IMR-90 (cell line): ENCODE measurements around the gene TTC38. TPM values are rescaled to one million over a fixed set of nuclear protein-coding genes. Genes with fewer than 3 reads are reported as not detected.

Experiments
- ATAC-seq: fragments of 200-7000 bp; cut with Tn5 transposase; 2 replicates; pipeline ENCODE4 v1.9.1; 2020; ENCODE audit warnings: low read depth, mild to moderate bottlenecking, moderate library complexity
- BruUV-seq: library from RNA; stranded (reverse); fragments of 400-500 nt; replicated peaks from 2 replicates; lab custom pipeline; 2021; lab: Mats Ljungman, UMichigan
- CTCF ChIA-PET: fragments of 300-600 bp; formaldehyde crosslinking; extraction: SDS; loops from one replicate; lab custom pipeline; 2021; ENCODE audit warnings: antibody characterized with exemption; lab: Yijun Ruan, JAX
- POLR2A ChIA-PET: fragments of 300-600 bp; sonication (Branson Sonifier 250); formaldehyde crosslinking; loops from one replicate; lab custom pipeline; 2022; ENCODE audit warnings: antibody characterized with exemption; ENCODE audit not compliant: unreplicated experiment; lab: Charles Lee
- DNase-seq: peaks from one replicate; pipeline ENCODE4 v3.0.0; 2013
- H2AFZ ChIP-seq: replicated peaks from 2 replicates; pipeline ENCODE3; 2013; ENCODE audit warnings: low read length, mild to moderate bottlenecking; ENCODE audit not compliant: poor library complexity
- H2AK5ac ChIP-seq: 2 replicates; pipeline ENCODE4 v1.6.1; 2013; ENCODE audit warnings: low read depth, low read length, inconsistent platforms
- H2AK9ac ChIP-seq: replicated peaks from 2 replicates; pipeline ENCODE3; 2013; ENCODE audit warnings: mild to moderate bottlenecking, low read depth, low read length, moderate library complexity; ENCODE audit not compliant: poor library complexity
- H2BK120ac ChIP-seq: 2 replicates; pipeline ENCODE4 v1.6.1; 2013; ENCODE audit warnings: low read depth, low read length, inconsistent platforms
- H2BK15ac ChIP-seq: 3 replicates; pipeline ENCODE4 v1.6.1; 2013; ENCODE audit warnings: low read depth, low read length, inconsistent platforms
- H2BK20ac ChIP-seq: 2 replicates; pipeline ENCODE4 v1.6.1; 2013; ENCODE audit warnings: low read depth, mild to moderate bottlenecking, inconsistent platforms, low read length, moderate library complexity
- H2BK5ac ChIP-seq: 2 replicates; pipeline ENCODE4 v1.6.1; 2013; ENCODE audit warnings: mild to moderate bottlenecking, low read depth, low read length, inconsistent platforms; ENCODE audit not compliant: poor library complexity, severe bottlenecking
- H3K14ac ChIP-seq: replicated peaks from 2 replicates; pipeline ENCODE4 v1.6.1; 2013; ENCODE audit warnings: low read depth, low read length, inconsistent platforms
- H3K18ac ChIP-seq: 2 replicates; pipeline ENCODE4 v1.6.1; 2013; ENCODE audit warnings: low read depth, low read length, control low read depth
- H3K23ac ChIP-seq: 2 replicates; pipeline ENCODE4 v1.6.1; 2013; ENCODE audit warnings: low read depth, low read length, inconsistent platforms
- H3K27ac ChIP-seq: 2 replicates; pipeline ENCODE4 v1.5.1; 2013; ENCODE audit warnings: mild to moderate bottlenecking, control low read depth, low read length; ENCODE audit not compliant: insufficient read depth
- H3K27me3 ChIP-seq: 2 replicates; pipeline ENCODE4 v1.6.1; 2013; ENCODE audit warnings: low read length; ENCODE audit not compliant: control insufficient read depth, insufficient read depth
- H3K36me3 ChIP-seq: 2 replicates; pipeline ENCODE4 v1.6.1; 2013; ENCODE audit warnings: low read length, mixed read lengths; ENCODE audit not compliant: control insufficient read depth, insufficient read depth
- H3K4ac ChIP-seq: 2 replicates; pipeline ENCODE4 v1.6.1; 2013; ENCODE audit warnings: low read depth, low read length, inconsistent platforms
- H3K4me1 ChIP-seq: 2 replicates; pipeline ENCODE4 v1.6.1; 2013; ENCODE audit warnings: low read length, mixed read lengths; ENCODE audit not compliant: control insufficient read depth, insufficient read depth
- H3K4me2 ChIP-seq: 2 replicates; pipeline ENCODE4 v1.6.1; 2013; ENCODE audit warnings: low read depth, mild to moderate bottlenecking, control low read depth, low read length, moderate library complexity
- H3K4me3 ChIP-seq: 2 replicates; pipeline ENCODE4 v1.5.1; 2013; ENCODE audit warnings: low read depth, mild to moderate bottlenecking, control low read depth, low read length, moderate library complexity; ENCODE audit not compliant: insufficient read depth
- H3K56ac ChIP-seq: 2 replicates; pipeline ENCODE4 v1.6.1; 2013; ENCODE audit warnings: low read length, inconsistent platforms; ENCODE audit not compliant: insufficient read depth; ENCODE audit errors: extremely low read depth
- H3K79me1 ChIP-seq, 2 experiments: 2 replicates each; pipeline ENCODE4 v1.6.1; 2013; ENCODE audit warnings: low read length in 2 of 2, inconsistent platforms in 1 of 2, low read depth in 1 of 2
- H3K9ac ChIP-seq: 2 replicates; pipeline ENCODE4 v1.6.1; 2013; ENCODE audit warnings: low read depth, low read length, control low read depth
- H3K9me1 ChIP-seq: 2 replicates; pipeline ENCODE4 v1.6.1; 2013; ENCODE audit warnings: low read length, inconsistent platforms; ENCODE audit not compliant: insufficient read depth
- H3K9me3 ChIP-seq: 2 replicates; pipeline ENCODE4 v1.6.1; 2013; ENCODE audit warnings: low read length; ENCODE audit not compliant: control insufficient read depth, insufficient read depth
- H4K20me1 ChIP-seq: 2 replicates; pipeline ENCODE4 v1.6.1; 2013; ENCODE audit warnings: low read length, inconsistent platforms; ENCODE audit not compliant: insufficient read depth
- H4K5ac ChIP-seq: 2 replicates; pipeline ENCODE4 v1.6.1; 2013; ENCODE audit warnings: mild to moderate bottlenecking, low read depth, low read length, control low read depth
- H4K8ac ChIP-seq, 2 experiments: 2 replicates each; pipeline ENCODE4 v1.6.1; 2013; ENCODE audit warnings: low read depth in 2 of 2, low read length in 2 of 2, control low read depth in 1 of 2, inconsistent platforms in 1 of 2
- H4K91ac ChIP-seq: 2 replicates; pipeline ENCODE4 v1.6.1; 2013; ENCODE audit warnings: low read depth, low read length, inconsistent platforms; ENCODE audit not compliant: insufficient read depth
- BHLHE40 ChIP-seq: fragments of 150-350 bp; IDR thresholded peaks from 2 replicates; pipeline ENCODE4 v1.6.1; 2016; ENCODE audit warnings: mild to moderate bottlenecking, low read depth, low read length
- CHD1 ChIP-seq: IDR thresholded peaks from 2 replicates; pipeline ENCODE4 v1.6.1; 2012; ENCODE audit warnings: low read depth, low read length, improper control_type of control experiment
- FOS ChIP-seq: fragments of 150-350 bp; IDR thresholded peaks from 2 replicates; pipeline ENCODE4 v1.6.1; 2016; ENCODE audit warnings: low read depth, low read length
- MAFK ChIP-seq: IDR thresholded peaks from 2 replicates; pipeline ENCODE4 v1.6.1; 2012; ENCODE audit warnings: low read depth, low read length, improper control_type of control experiment
- MAZ ChIP-seq: IDR thresholded peaks from 2 replicates; pipeline ENCODE4 v1.6.1; 2012; ENCODE audit warnings: low read depth, mild to moderate bottlenecking, low read length, improper control_type of control experiment, moderate library complexity, borderline replicate concordance
- MXI1 ChIP-seq: IDR thresholded peaks from 2 replicates; pipeline ENCODE4 v1.6.1; 2012; ENCODE audit warnings: low read depth, mild to moderate bottlenecking, low read length, moderate library complexity, borderline replicate concordance
- POLR2A ChIP-seq: IDR thresholded peaks from 2 replicates; pipeline ENCODE4 v1.6.1; 2012; ENCODE audit warnings: mild to moderate bottlenecking, low read depth, low read length
- RAD21 ChIP-seq: IDR thresholded peaks from 2 replicates; pipeline ENCODE4 v1.6.1; 2012; ENCODE audit warnings: low read length, improper control_type of control experiment
- RCOR1 ChIP-seq: IDR thresholded peaks from 2 replicates; pipeline ENCODE4 v1.6.1; 2012; ENCODE audit warnings: mild to moderate bottlenecking, low read length, improper control_type of control experiment; ENCODE audit not compliant: insufficient replicate concordance
- RFX5 ChIP-seq: IDR thresholded peaks from 2 replicates; pipeline ENCODE4 v1.8.0; 2012; ENCODE audit warnings: low read depth, mild to moderate bottlenecking, low read length, moderate library complexity
- SMC3 ChIP-seq: fragments of 150-350 bp; IDR thresholded peaks from 2 replicates; pipeline ENCODE4 v1.6.1; 2016; ENCODE audit warnings: low read depth, mild to moderate bottlenecking, antibody characterized with exemption, low read length, moderate library complexity
- WGBS, 2 experiments: methylation state at CpG; one replicate each; pipeline versions ENCODE4 v1.1.5 to v1.1.7; 2013; ENCODE audit warnings: missing lambda C conversion rate in 2 of 2; ENCODE audit not compliant: insufficient read length in 1 of 2; ENCODE audit errors: extremely low coverage in 2 of 2; 5-methylcytosine and 5-hydroxymethylcytosine counted together
- dilution Hi-C: fragments of 300-500 bp; cut with HindIII; formaldehyde crosslinking; loops from one replicate; pipeline ENCODE4 v1.14.3; 2018; ENCODE audit warnings: low sequenced_read_pairs; ENCODE audit not compliant: unreplicated experiment
- in situ Hi-C: fragments of 300-500 bp; cut with MboI; formaldehyde crosslinking; loops from 3 replicates; pipeline ENCODE4 v1.14.3; 2019; ENCODE audit warnings: low sequenced_read_pairs, inconsistent platforms, mixed read lengths
- intact Hi-C: fragments of 100-400 bp; cut with micrococcal nuclease; formaldehyde crosslinking; loops from 2 replicates; pipeline ENCODE4 v1.10.0; 2022
- polyA plus RNA-seq, 3 experiments: library from polyadenylated mRNA; depleted of rRNA; stranded (reverse); fragments of >200 nt; gene quantifications; 2 replicates each; pipeline ENCODE4 v1.2.3, GENCODE V29; 2012; ENCODE audit warnings: low replicate concordance in 1 of 3
- total RNA-seq: library from RNA; depleted of rRNA; stranded (reverse); fragments of >200 nt; gene quantifications from 2 replicates; pipeline ENCODE4 v1.2.3, GENCODE V29; 2012
- TF ChIP-seq, protein P1 (sequence below): fragments of 150-350 bp; IDR thresholded peaks from 2 replicates; pipeline ENCODE4 v1.6.1; 2016; ENCODE audit warnings: low read depth, mild to moderate bottlenecking, low read length, moderate library complexity, borderline replicate concordance
- TF ChIP-seq, protein P2 (sequence below): conservative IDR thresholded peaks from 2 replicates; pipeline ENCODE4 v1.5.1; 2012; ENCODE audit warnings: mild to moderate bottlenecking, low read depth, low read length, improper control_type of control experiment

Gene TTC38
- total and polyA plus RNA-seq, 2 of the 4 experiments (the other 2 are of a cell fraction): 43.6 to 52.3 TPM

- no peak overlapping the region for H3K4me2 ChIP-seq
- H2AFZ ChIP-seq: no peak overlapping the region
- no peak overlapping the region for H2BK5ac ChIP-seq
- ChIA-PET POLR2A (no interaction called here), CTCF (no interaction called here)
- no peak overlapping the region for H2AK9ac ChIP-seq
- intact Hi-C loops: no loop called here
- H4K20me1 ChIP-seq: peaks cover 3% of the 10 kb centered on the region; the same call in 1 of the 2 replicates
- TF ChIP-seq BHLHE40 (no peak), RCOR1 (no peak), MAZ (no peak), FOS (no peak), RFX5 (no peak), RAD21 (no peak), POLR2A (no peak), MAFK (no peak), SMC3 (no peak), MXI1 (no peak), CHD1 (no peak)
- TF ChIP-seq, protein P1, sequence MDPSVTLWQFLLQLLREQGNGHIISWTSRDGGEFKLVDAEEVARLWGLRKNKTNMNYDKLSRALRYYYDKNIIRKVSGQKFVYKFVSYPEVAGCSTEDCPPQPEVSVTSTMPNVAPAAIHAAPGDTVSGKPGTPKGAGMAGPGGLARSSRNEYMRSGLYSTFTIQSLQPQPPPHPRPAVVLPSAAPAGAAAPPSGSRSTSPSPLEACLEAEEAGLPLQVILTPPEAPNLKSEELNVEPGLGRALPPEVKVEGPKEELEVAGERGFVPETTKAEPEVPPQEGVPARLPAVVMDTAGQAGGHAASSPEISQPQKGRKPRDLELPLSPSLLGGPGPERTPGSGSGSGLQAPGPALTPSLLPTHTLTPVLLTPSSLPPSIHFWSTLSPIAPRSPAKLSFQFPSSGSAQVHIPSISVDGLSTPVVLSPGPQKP: no peak
- TF ChIP-seq, protein P2, sequence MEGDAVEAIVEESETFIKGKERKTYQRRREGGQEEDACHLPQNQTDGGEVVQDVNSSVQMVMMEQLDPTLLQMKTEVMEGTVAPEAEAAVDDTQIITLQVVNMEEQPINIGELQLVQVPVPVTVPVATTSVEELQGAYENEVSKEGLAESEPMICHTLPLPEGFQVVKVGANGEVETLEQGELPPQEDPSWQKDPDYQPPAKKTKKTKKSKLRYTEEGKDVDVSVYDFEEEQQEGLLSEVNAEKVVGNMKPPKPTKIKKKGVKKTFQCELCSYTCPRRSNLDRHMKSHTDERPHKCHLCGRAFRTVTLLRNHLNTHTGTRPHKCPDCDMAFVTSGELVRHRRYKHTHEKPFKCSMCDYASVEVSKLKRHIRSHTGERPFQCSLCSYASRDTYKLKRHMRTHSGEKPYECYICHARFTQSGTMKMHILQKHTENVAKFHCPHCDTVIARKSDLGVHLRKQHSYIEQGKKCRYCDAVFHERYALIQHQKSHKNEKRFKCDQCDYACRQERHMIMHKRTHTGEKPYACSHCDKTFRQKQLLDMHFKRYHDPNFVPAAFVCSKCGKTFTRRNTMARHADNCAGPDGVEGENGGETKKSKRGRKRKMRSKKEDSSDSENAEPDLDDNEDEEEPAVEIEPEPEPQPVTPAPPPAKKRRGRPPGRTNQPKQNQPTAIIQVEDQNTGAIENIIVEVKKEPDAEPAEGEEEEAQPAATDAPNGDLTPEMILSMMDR: no peak
- no TSS peak for BruUV-seq
- H3K18ac ChIP-seq: no peak overlapping the region
- no peak overlapping the region for H2BK15ac ChIP-seq
- no peak overlapping the region for H4K8ac ChIP-seq
- H3K4me3 ChIP-seq: no peak overlapping the region
- dilution Hi-C loops: no loop called here
- no peak overlapping the region for H2BK20ac ChIP-seq
- H3K9me3 ChIP-seq: no peaks in the 10 kb centered on the region
- H2BK120ac ChIP-seq: no peak overlapping the region
- H3K36me3 ChIP-seq: peaks cover 26% of the 10 kb centered on the region
- no peak overlapping the region for H2AK5ac ChIP-seq
- no peak overlapping the region for H3K9ac ChIP-seq
- no peaks in the 10 kb centered on the region for H3K79me1 ChIP-seq
- ATAC-seq (no peak), DNase-seq (no peak)
- in situ Hi-C loops: no loop called here
- no peak overlapping the region for H3K27ac ChIP-seq
- peaks cover 14% of the 10 kb centered on the region for H3K9me1 ChIP-seq
- WGBS, 2 experiments: 80% methylated on average over 2 of the region's 12 CpGs; no CpG with 5 or more reads in 1 of the 2 experiments
- H3K4me1 ChIP-seq: peaks cover 5% of the 10 kb centered on the region
- H4K91ac ChIP-seq: no peak overlapping the region
- no peak overlapping the region for H3K4ac ChIP-seq
- H3K27me3 ChIP-seq: no peaks in the 10 kb centered on the region
- H3K14ac ChIP-seq: no peak overlapping the region
- H3K23ac ChIP-seq: no peak overlapping the region
- H4K5ac ChIP-seq: no peak overlapping the region
- no peak overlapping the region for H3K56ac ChIP-seq
These were observed 32.8 kb upstream of the TTC38 start for GRCh38 chr22:46234969-46235368.
